Spleen (tissue), 11 donors: ENCODE data around the gene DNMT3B. TPM values are rescaled to one million over a fixed set of nuclear protein-coding genes. Genes with fewer than 3 reads are reported as not detected.
"Not testable (repeated sequence)": the region's sequence is repeated elsewhere in the genome, so short reads cannot be mapped to it uniquely, and the experiment has no call there.

Source experiments
- DNase-seq: peaks from one replicate; pipeline ENCODE4 v3.0.0-alpha.2; 2020
- H3K27ac ChIP-seq, 8 donors: fragments of 200-600 bp; sonication (generic) in 7 of 8; 1 replicate in 4 of 8; 2 replicates in 4 of 8; pipeline versions ENCODE4 v1.5.0 to v1.8.0; 2016 to 2021; ENCODE audit warnings: inconsistent platforms in 4 of 8, mild to moderate bottlenecking in 4 of 8, moderate library complexity in 1 of 8
- H3K27me3 ChIP-seq, 7 donors: fragments of 200-600 bp; sonication (generic) in 6 of 7; replicated peaks in 1 of 7; 1 replicate in 4 of 7; 2 replicates in 3 of 7; pipeline versions ENCODE4 v1.5.0 to v1.8.0; 2016 to 2021; ENCODE audit warnings: inconsistent platforms in 3 of 7, mild to moderate bottlenecking in 1 of 7
- H3K36me3 ChIP-seq, 6 donors: fragments of 200-600 bp; sonication (generic) in 5 of 6; 1 replicate in 4 of 6; 2 replicates in 2 of 6; pipeline versions ENCODE4 v1.5.0 to v1.8.0; 2016 to 2021; ENCODE audit warnings: inconsistent platforms in 2 of 6
- H3K4me1 ChIP-seq, 6 donors: fragments of 200-600 bp; sonication (generic) in 5 of 6; 1 replicate in 3 of 6; 2 replicates in 3 of 6; pipeline versions ENCODE4 v1.5.0 to v1.8.0; 2016 to 2021; ENCODE audit warnings: inconsistent platforms in 3 of 6
- H3K4me3 ChIP-seq, 8 donors: fragments of 200-600 bp; sonication (generic) in 7 of 8; 1 replicate in 4 of 8; 2 replicates in 4 of 8; pipeline versions ENCODE4 v1.5.0 to v1.8.0; 2016 to 2021; ENCODE audit warnings: inconsistent platforms in 4 of 8, mild to moderate bottlenecking in 4 of 8, moderate library complexity in 2 of 8
- H3K9me3 ChIP-seq, 8 donors: fragments of 200-600 bp; sonication (generic) in 7 of 8; 1 replicate in 4 of 8; 2 replicates in 4 of 8; pipeline versions ENCODE4 v1.5.0 to v1.8.0; 2016 to 2021; ENCODE audit warnings: inconsistent platforms in 4 of 8
- CTCF ChIP-seq, 11 experiments: fragments of 200-600 bp in 7 of 11; fragments of 450-650 bp in 4 of 11; sonication (generic) in 4 of 11; IDR thresholded peaks in 8 of 11; conservative IDR thresholded peaks in 3 of 11; 1 replicate in 7 of 11; 2 replicates in 4 of 11; pipeline versions ENCODE4 v1.4.0 to v1.8.0; 2016 to 2021; ENCODE audit warnings: antibody characterized with exemption in 11 of 11, inconsistent platforms in 4 of 11, mild to moderate bottlenecking in 1 of 11
- POLR2A ChIP-seq, 3 donors: fragments of 450-650 bp; IDR thresholded peaks; one replicate each; pipeline ENCODE4 v1.5.1; 2017; ENCODE audit warnings: antibody characterized with exemption in 3 of 3, mild to moderate bottlenecking in 1 of 3
- POLR2AphosphoS5 ChIP-seq, 3 donors: sonication (generic); formaldehyde crosslinking; IDR thresholded peaks; one replicate each; pipeline ENCODE4 v1.5.1; 2017; ENCODE audit warnings: antibody characterized with exemption in 3 of 3
- whole genome bisulfite sequencing, 5 donors: extraction: QIAGEN DNeasy Blood & Tissue Kit in 3 of 5; methylation state at CpG; one replicate each; pipeline versions ENCODE4 v1.1.5 to v1.1.7; 2013 to 2018; 5-methylcytosine and 5-hydroxymethylcytosine counted together
- intact Hi-C: fragments of 100-400 bp; cut with DNase I; formaldehyde crosslinking; loops from one replicate; pipeline ENCODE4 v1.15.0; 2023; ENCODE audit warnings: low total_unique reads
- polyA plus RNA-seq, 3 donors: library from polyadenylated mRNA; stranded (reverse); fragments of 200-250 nt; gene quantifications; one replicate each; pipeline ENCODE4 v1.2.1, GENCODE V29; 2013
- total RNA-seq, 7 donors: library from RNA; depleted of rRNA in 3 of 7; stranded (reverse); fragments of >200 nt in 3 of 7; fragmentation: NEBNext Ultra II Directional in 4 of 7; extraction: Animal tissue kit (Norgen Biotek cat#: 25700) in 4 of 7; gene quantifications; one replicate each; pipeline versions ENCODE4 v1.1.0 to v1.2.1, GENCODE V29; 2016 to 2021
- donor health status: healthy with polysubstance abuse.
- donor health status: DM: no; HTN: no; CAD: no; lungs with moderate emphysema.
- donor health status: DM: no; HTN: no; CAD: no.
- donor health status: Bipolar disorder and iron deficiency.
- donor health status: healthy.
- donor health status: DM: no; HTN: no; CAD: no.
- donor health status: DM: yes; HTN: yes; CAD: no.

Gene DNMT3B
- total and polyA plus RNA-seq, 10 donors, result 0.20 to 1.6 (median 0.99) TPM

GRCh38 chr20:32764005-32764960 lies 2.1 kb downstream of the DNMT3B start:
- H3K4me3 ChIP-seq, result peak overlapping the region in 1 of 8 donors; percentile 87
- H3K4me1 ChIP-seq, result peaks cover 12 to 34% (median 21%) of the 10 kb centered on the region in 6 donors
- H3K36me3 ChIP-seq, result no peaks in the 10 kb centered on the region
- TF ChIP-seq CTCF (IDR thresholded peaks at IDR 0.05 in 8 of 11, conservative IDR thresholded peaks at IDR 0.05 in 3 of 11) (no peak), POLR2A (IDR thresholded peaks at IDR 0.05) (no peak), POLR2AphosphoS5 (IDR thresholded peaks at IDR 0.05) (no peak)
- intact Hi-C loops, result no loop called here
- DNase-seq, result no peak
- 30 to 53% (median 40%) methylated on average over 17 of the region's 17 CpGs for WGBS, 5 donors
- H3K27me3 ChIP-seq, result peaks cover 0 to 23% (median 0%) of the 10 kb centered on the region in 7 donors
- no peak overlapping the region for H3K27ac ChIP-seq
- H3K9me3 ChIP-seq, result no peaks in the 10 kb centered on the region

- H3K4me3 ChIP-seq, H3K9me3 ChIP-seq, DNase-seq, intact Hi-C loops, H3K27ac ChIP-seq, H3K36me3 ChIP-seq: not testable (repeated sequence)
- WGBS, 5 donors, result 78 to 91% (median 86%) methylated on average over 16 to 17 of the region's 17 CpGs
- Histone ChIP-seq H3K4me1 (peaks cover 12 to 34% (median 21%) of the 10 kb centered on the region in 6 donors), H3K27me3 (peaks cover 0 to 23% (median 0%) of the 10 kb centered on the region in 7 donors)
Observed at GRCh38 chr20:32765230-32765875, 3.2 kb downstream of the DNMT3B start.

GRCh38 chr20:32767418-32768198 lies 5.4 kb downstream of the DNMT3B start:
- TF ChIP-seq POLR2AphosphoS5 (IDR thresholded peaks at IDR 0.05) (no peak), CTCF (IDR thresholded peaks at IDR 0.05 in 8 of 11, conservative IDR thresholded peaks at IDR 0.05 in 3 of 11) (no peak), POLR2A (IDR thresholded peaks at IDR 0.05) (no peak)
- intact Hi-C loops, result no loop called here
- no peak for DNase-seq
- no peaks in the 10 kb centered on the region for H3K9me3 ChIP-seq
- no peaks in the 10 kb centered on the region for H3K36me3 ChIP-seq
- H3K27me3 ChIP-seq, result peaks cover 0 to 15% (median 0%) of the 10 kb centered on the region in 7 donors
- peaks cover 7 to 28% (median 13%) of the 10 kb centered on the region in 6 donors for H3K4me1 ChIP-seq
- no peak overlapping the region for H3K4me3 ChIP-seq
- 84 to 95% (median 90%) methylated on average over 8 to 9 of the region's 9 CpGs for WGBS, 5 donors
- no peak overlapping the region for H3K27ac ChIP-seq

GRCh38 chr20:32772046-32772445 lies 9.9 kb downstream of the DNMT3B start:
- no peak for TF ChIP-seq POLR2AphosphoS5 (IDR thresholded peaks at IDR 0.05)
- no peak for TF ChIP-seq POLR2A (IDR thresholded peaks at IDR 0.05)
- TF ChIP-seq CTCF (IDR thresholded peaks at IDR 0.05 in 8 of 11, conservative IDR thresholded peaks at IDR 0.05 in 3 of 11), result no peak
- no peak for DNase-seq
- Histone ChIP-seq H3K27ac (no peak overlapping the region), H3K9me3 (no peaks in the 10 kb centered on the region), H3K36me3 (no peaks in the 10 kb centered on the region), H3K27me3 (no peaks in the 10 kb centered on the region), H3K4me3 (no peak overlapping the region), H3K4me1 (peaks cover 0 to 5% (median 0%) of the 10 kb centered on the region in 6 donors)
- 86 to 96% (median 89%) methylated on average over 3 of the region's 3 CpGs for WGBS, 5 donors
- intact Hi-C loops, result no loop called here
